GM23248 (cell line): ENCODE results near the gene MIER2. TPM values are rescaled to one million over a fixed set of nuclear protein-coding genes. Genes with fewer than 3 reads are reported as not detected.
"Not testable (repeated sequence)": the region's sequence is repeated elsewhere in the genome, so short reads cannot be mapped to it uniquely, and the experiment has no call there.

ENCODE experiments used
- DNase-seq: peaks from one replicate; pipeline ENCODE4 v3.0.0-alpha.2; 2015
- H2AFZ ChIP-seq: fragments of 200-600 bp; sonication (generic); 2 replicates; pipeline ENCODE4 v1.6.1; 2016; ENCODE audit warnings: antibody characterized with exemption
- H3F3A ChIP-seq: fragments of 200-600 bp; sonication (generic); 2 replicates; pipeline ENCODE4 v1.6.1; 2016; ENCODE audit warnings: mild to moderate bottlenecking, antibody characterized with exemption, mixed run types; ENCODE audit not compliant: insufficient read depth
- H3K27ac ChIP-seq: fragments of 200-600 bp; sonication (generic); 2 replicates; pipeline ENCODE4 v1.5.1; 2016; ENCODE audit warnings: mild to moderate bottlenecking
- H3K27me3 ChIP-seq: fragments of 200-600 bp; sonication (generic); replicated peaks from 2 replicates; pipeline ENCODE4 v1.6.1; 2016; ENCODE audit warnings: mild to moderate bottlenecking; ENCODE audit not compliant: insufficient read depth
- H3K36me3 ChIP-seq: fragments of 200-600 bp; sonication (generic); 2 replicates; pipeline ENCODE4 v1.6.1; 2016; ENCODE audit warnings: low read depth, mild to moderate bottlenecking
- H3K4me1 ChIP-seq: fragments of 200-600 bp; sonication (generic); 2 replicates; pipeline ENCODE4 v1.6.1; 2016; ENCODE audit warnings: mild to moderate bottlenecking; ENCODE audit not compliant: insufficient read depth
- H3K4me2 ChIP-seq: fragments of 200-600 bp; sonication (generic); one replicate; pipeline ENCODE4 v1.6.1; 2016; ENCODE audit warnings: mild to moderate bottlenecking; ENCODE audit not compliant: unreplicated experiment
- H3K4me3 ChIP-seq: fragments of 200-600 bp; sonication (generic); 2 replicates; pipeline ENCODE4 v1.5.1; 2016; ENCODE audit warnings: mild to moderate bottlenecking
- H3K79me2 ChIP-seq: fragments of 200-600 bp; sonication (generic); 2 replicates; pipeline ENCODE4 v1.6.1; 2016; ENCODE audit warnings: mild to moderate bottlenecking; ENCODE audit not compliant: insufficient read depth
- H3K9ac ChIP-seq: fragments of 200-600 bp; sonication (generic); 2 replicates; pipeline ENCODE4 v1.6.1; 2016; ENCODE audit warnings: mild to moderate bottlenecking
- H3K9me2 ChIP-seq: fragments of 200-600 bp; sonication (generic); 2 replicates; pipeline ENCODE4 v1.6.1; 2016; ENCODE audit warnings: mixed run types, mild to moderate bottlenecking, moderate library complexity; ENCODE audit not compliant: insufficient read depth
- H3K9me3 ChIP-seq: fragments of 200-600 bp; sonication (generic); one replicate; pipeline ENCODE4 v1.6.1; 2017; ENCODE audit warnings: low read depth
- H4K20me1 ChIP-seq: fragments of 200-600 bp; sonication (generic); 2 replicates; pipeline ENCODE4 v1.6.0; 2016; ENCODE audit not compliant: insufficient read depth
- EZH2 ChIP-seq: fragments of 200-600 bp; sonication (generic); IDR thresholded peaks from 2 replicates; pipeline ENCODE4 v1.6.1; 2018; ENCODE audit warnings: antibody characterized with exemption, mild to moderate bottlenecking; ENCODE audit not compliant: insufficient read depth, poor library complexity, severe bottlenecking
- EZH2phosphoT487 ChIP-seq: fragments of 200-600 bp; sonication (generic); IDR thresholded peaks from 2 replicates; pipeline ENCODE4 v1.6.1; 2018; ENCODE audit warnings: antibody characterized with exemption, moderate library complexity, mild to moderate bottlenecking, low read depth; ENCODE audit not compliant: insufficient read depth
- WGBS, 2 experiments: methylation state at CpG; one replicate each; pipeline ENCODE4 v1.1.6; 2015 to 2017; ENCODE audit warnings: low lambda C conversion rate in 2 of 2, low coverage in 1 of 2; ENCODE audit errors: missing lambda C conversion rate in 2 of 2; 5-methylcytosine and 5-hydroxymethylcytosine counted together
- in situ Hi-C: fragments of 300-500 bp; cut with MboI; formaldehyde crosslinking; loops from 2 replicates; pipeline ENCODE4 v1.15.0; 2020
- polyA plus RNA-seq: library from polyadenylated mRNA; unstranded; fragments of >200 nt; fragmentation: Nextera tagmentation; extraction: Ambion mirVana; gene quantifications from 2 replicates; pipeline ENCODE4 v1.2.1, GENCODE V29; 2016
- total RNA-seq: library from RNA; depleted of rRNA; stranded (reverse); fragments of >200 nt; shearing (Covaris generic); gene quantifications from 2 replicates; pipeline ENCODE4 v1.2.3, GENCODE V29; 2014; rRNA removed

MIER2 gene
- total and polyA plus RNA-seq, 2 experiments from 2014 or later, result 11.8 to 30.7 TPM

- Histone ChIP-seq H3K79me2 (no peaks in the 10 kb centered on the region), H3K4me3 (no peak overlapping the region), H3K9ac (no peak overlapping the region), H3K27me3 (peaks cover 14% of the 10 kb centered on the region), H3K36me3 (no peaks in the 10 kb centered on the region), H4K20me1 (no peaks in the 10 kb centered on the region), H3K9me2 (no peaks in the 10 kb centered on the region), H2AFZ (no peak overlapping the region), H3K4me2 (no peak overlapping the region), H3K9me3 (no peaks in the 10 kb centered on the region), H3F3A (no peaks in the 10 kb centered on the region), H3K27ac (no peak overlapping the region), H3K4me1 (no peaks in the 10 kb centered on the region)
- TF ChIP-seq EZH2phosphoT487 (no peak), EZH2 (no peak)
- in situ Hi-C loops, result no loop called here
- DNase-seq, result no peak
These were observed 75.4 kb downstream of the MIER2 start for GRCh38 chr19:269241-269640.

DNA sequence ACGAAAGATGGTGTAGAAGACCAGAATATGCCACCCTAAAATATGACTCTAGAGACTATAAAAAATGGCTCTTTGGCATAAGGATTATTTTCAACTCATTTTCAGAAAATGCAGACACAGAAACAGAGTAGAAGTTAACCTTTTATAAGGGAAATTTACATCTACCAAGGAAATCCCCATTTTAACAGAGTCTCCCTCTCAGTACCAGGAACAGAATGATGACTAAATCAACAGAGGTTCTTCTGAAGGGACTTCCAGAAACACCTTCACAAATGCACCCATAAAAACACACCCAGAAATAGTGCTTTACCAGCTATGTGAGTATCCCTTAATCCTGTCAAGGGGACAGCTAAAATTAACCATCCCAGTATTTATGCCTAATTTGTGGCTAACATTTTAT is 82.5 kb downstream of the MIER2 start:
- no peaks in the 10 kb centered on the region for H3K36me3 ChIP-seq
- no peaks in the 10 kb centered on the region for H4K20me1 ChIP-seq
- TF ChIP-seq EZH2 (no peak), EZH2phosphoT487 (no peak)
- H3K27ac ChIP-seq, result no peak overlapping the region
- peaks cover 22% of the 10 kb centered on the region for H3K27me3 ChIP-seq
- DNase-seq, result no peak
- H3K9me3 ChIP-seq, result no peaks in the 10 kb centered on the region
- H3K4me2 ChIP-seq, result no peak overlapping the region
- WGBS, 2 experiments, result 87 to 94% methylated on average over 1 of the region's 1 CpG
- H3K9ac ChIP-seq, result no peak overlapping the region
- no peak overlapping the region for H2AFZ ChIP-seq
- no peak overlapping the region for H3K4me3 ChIP-seq
- no peaks in the 10 kb centered on the region for H3K9me2 ChIP-seq
- no peaks in the 10 kb centered on the region for H3F3A ChIP-seq
- no peaks in the 10 kb centered on the region for H3K79me2 ChIP-seq
- H3K4me1 ChIP-seq, result no peaks in the 10 kb centered on the region
- in situ Hi-C loops, result no loop called here

- H3K4me2 ChIP-seq, H3K36me3 ChIP-seq, H2AFZ ChIP-seq, H3F3A ChIP-seq, H3K9ac ChIP-seq, H4K20me1 ChIP-seq, H3K79me2 ChIP-seq, H3K27ac ChIP-seq, H3K4me1 ChIP-seq, H3K4me3 ChIP-seq, DNase-seq, in situ Hi-C loops, H3K9me2 ChIP-seq, H3K9me3 ChIP-seq: not testable (repeated sequence)
- peaks cover 18% of the 10 kb centered on the region; the same call in 1 of the 2 replicates for H3K27me3 ChIP-seq
- 38 to 57% methylated on average over 3 of the region's 3 CpGs for WGBS, 2 experiments
These were observed 87.8 kb downstream of the MIER2 start for GRCh38 chr19:256804-257203.

Other genes with a start within 250 kb of the MIER2 start
- not detected in 2 replicates for gene OR4F17, start 237.7 kb downstream of the MIER2 start, total RNA-seq
- gene OR4F17, start 237.7 kb downstream of the MIER2 start, polyA plus RNA-seq, result not detected in 2 replicates
- gene PLPP2, start 53.4 kb downstream of the MIER2 start, total RNA-seq, result 1.4 and 4.3 TPM in 2 replicates
- gene PLPP2, start 53.4 kb downstream of the MIER2 start, polyA plus RNA-seq, result 1.2 and 1.3 TPM in 2 replicates
- gene C2CD4C, start 64.4 kb upstream of the MIER2 start, total RNA-seq, result 0.32 TPM in 1 of 2 replicates, not detected in the other
- 0.05 TPM in 1 of 2 replicates, not detected in the other for gene C2CD4C, start 64.4 kb upstream of the MIER2 start, polyA plus RNA-seq
- not detected in 2 replicates for gene SHC2, start 116.2 kb upstream of the MIER2 start, total RNA-seq
- gene SHC2, start 116.2 kb upstream of the MIER2 start, polyA plus RNA-seq, result not detected in 2 replicates
- 0.54 TPM in 1 of 2 replicates, not detected in the other for gene MADCAM1, start 151.7 kb upstream of the MIER2 start, total RNA-seq
- gene MADCAM1, start 151.7 kb upstream of the MIER2 start, polyA plus RNA-seq, result 0.11 and 0.38 TPM in 2 replicates
- 60.5 and 72.2 TPM in 2 replicates for gene TPGS1, start 162.7 kb upstream of the MIER2 start, total RNA-seq
- gene TPGS1, start 162.7 kb upstream of the MIER2 start, polyA plus RNA-seq, result 18.9 and 22.0 TPM in 2 replicates
- gene CDC34, start 187.0 kb upstream of the MIER2 start, total RNA-seq, result 43.0 and 50.8 TPM in 2 replicates
- 44.4 and 46.4 TPM in 2 replicates for gene CDC34, start 187.0 kb upstream of the MIER2 start, polyA plus RNA-seq
- gene GZMM, start 199.3 kb upstream of the MIER2 start, total RNA-seq, result not detected in 2 replicates
- not detected in 2 replicates for gene GZMM, start 199.3 kb upstream of the MIER2 start, polyA plus RNA-seq
- 887 and 955 TPM in 2 replicates for gene BSG, start 227.8 kb upstream of the MIER2 start, total RNA-seq
- gene BSG, start 227.8 kb upstream of the MIER2 start, polyA plus RNA-seq, result 939 and 970 TPM in 2 replicates
- gene HCN2, start 245.1 kb upstream of the MIER2 start, total RNA-seq, result 1.8 and 3.1 TPM in 2 replicates
- gene HCN2, start 245.1 kb upstream of the MIER2 start, polyA plus RNA-seq, result 0.14 TPM in 1 of 2 replicates, not detected in the other